ENCODE measurements around the gene SNX30.

DNA sequence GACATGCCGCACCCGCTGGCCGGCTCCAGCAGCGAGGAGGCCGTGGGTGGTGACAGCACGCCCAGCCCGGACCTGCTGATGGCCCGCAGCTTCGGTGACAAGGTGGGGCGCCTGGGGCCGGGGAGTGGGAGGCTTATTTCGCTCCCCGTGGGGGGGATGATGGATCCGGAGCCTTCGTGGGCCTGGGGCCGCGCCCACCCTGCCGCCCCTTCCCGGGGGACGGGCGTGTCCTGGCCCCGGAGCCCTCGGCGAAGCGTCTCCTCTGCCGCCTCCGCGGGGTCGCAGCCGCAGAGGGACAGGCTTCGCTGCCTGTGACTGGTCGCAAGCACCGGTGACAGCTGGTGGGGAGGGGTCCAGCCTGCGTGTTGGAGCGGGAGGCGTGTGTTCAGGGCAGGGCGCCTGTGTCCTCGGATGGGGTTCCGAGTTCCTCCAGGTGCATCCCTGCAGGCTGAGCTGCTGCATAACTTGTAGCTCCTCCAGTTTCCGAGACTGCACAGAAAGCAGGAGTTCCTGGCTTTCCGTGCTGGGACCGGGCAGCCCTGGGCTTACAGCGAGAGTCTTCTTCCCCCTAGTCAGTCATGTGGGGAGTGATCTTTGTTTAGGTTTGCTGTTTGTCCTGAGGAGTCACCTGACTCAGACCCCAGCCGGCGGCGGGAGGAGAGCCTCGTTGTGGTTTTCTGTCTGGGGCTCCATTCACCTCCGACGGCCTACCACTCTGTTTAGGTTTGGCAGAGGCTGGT lies 666 bp downstream of the SNX30 start:
- TF ChIP-seq, protein P1, sequence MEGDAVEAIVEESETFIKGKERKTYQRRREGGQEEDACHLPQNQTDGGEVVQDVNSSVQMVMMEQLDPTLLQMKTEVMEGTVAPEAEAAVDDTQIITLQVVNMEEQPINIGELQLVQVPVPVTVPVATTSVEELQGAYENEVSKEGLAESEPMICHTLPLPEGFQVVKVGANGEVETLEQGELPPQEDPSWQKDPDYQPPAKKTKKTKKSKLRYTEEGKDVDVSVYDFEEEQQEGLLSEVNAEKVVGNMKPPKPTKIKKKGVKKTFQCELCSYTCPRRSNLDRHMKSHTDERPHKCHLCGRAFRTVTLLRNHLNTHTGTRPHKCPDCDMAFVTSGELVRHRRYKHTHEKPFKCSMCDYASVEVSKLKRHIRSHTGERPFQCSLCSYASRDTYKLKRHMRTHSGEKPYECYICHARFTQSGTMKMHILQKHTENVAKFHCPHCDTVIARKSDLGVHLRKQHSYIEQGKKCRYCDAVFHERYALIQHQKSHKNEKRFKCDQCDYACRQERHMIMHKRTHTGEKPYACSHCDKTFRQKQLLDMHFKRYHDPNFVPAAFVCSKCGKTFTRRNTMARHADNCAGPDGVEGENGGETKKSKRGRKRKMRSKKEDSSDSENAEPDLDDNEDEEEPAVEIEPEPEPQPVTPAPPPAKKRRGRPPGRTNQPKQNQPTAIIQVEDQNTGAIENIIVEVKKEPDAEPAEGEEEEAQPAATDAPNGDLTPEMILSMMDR (IDR thresholded peaks at IDR 0.05) = no peak
- peak; percentile 34 for TF ChIP-seq POLR2A (IDR thresholded peaks at IDR 0.05)

Measured in prostate gland (tissue), 2 donors.